Measurements from ENCODE around the gene RUNDC3A.

Gene RUNDC3A

GRCh38 chr17:44267165-44267455, 41.3 kb upstream of the RUNDC3A start:
- no peak overlapping the region for H3K27ac ChIP-seq
- TF ChIP-seq ZFX (IDR thresholded peaks at IDR 0.05; ENCODE audit: borderline replicate concordance) (no peak), CTCF (IDR thresholded peaks at IDR 0.05) (no peak)

- no peak for TF ChIP-seq CTCF (IDR thresholded peaks at IDR 0.05)
- TF ChIP-seq ZFX (IDR thresholded peaks at IDR 0.05; ENCODE audit: borderline replicate concordance): no peak
- H3K27ac ChIP-seq: no peak within 1 kb of the TSS
These were observed 40.4 kb upstream of the RUNDC3A start, which contains the start of gene SLC4A1 for GRCh38 chr17:44267818-44268490. SLC4A1 (minus strand) TSS chr17:44268135; CDS start chr17:44262866, 5,269 bp downstream.

DNA sequence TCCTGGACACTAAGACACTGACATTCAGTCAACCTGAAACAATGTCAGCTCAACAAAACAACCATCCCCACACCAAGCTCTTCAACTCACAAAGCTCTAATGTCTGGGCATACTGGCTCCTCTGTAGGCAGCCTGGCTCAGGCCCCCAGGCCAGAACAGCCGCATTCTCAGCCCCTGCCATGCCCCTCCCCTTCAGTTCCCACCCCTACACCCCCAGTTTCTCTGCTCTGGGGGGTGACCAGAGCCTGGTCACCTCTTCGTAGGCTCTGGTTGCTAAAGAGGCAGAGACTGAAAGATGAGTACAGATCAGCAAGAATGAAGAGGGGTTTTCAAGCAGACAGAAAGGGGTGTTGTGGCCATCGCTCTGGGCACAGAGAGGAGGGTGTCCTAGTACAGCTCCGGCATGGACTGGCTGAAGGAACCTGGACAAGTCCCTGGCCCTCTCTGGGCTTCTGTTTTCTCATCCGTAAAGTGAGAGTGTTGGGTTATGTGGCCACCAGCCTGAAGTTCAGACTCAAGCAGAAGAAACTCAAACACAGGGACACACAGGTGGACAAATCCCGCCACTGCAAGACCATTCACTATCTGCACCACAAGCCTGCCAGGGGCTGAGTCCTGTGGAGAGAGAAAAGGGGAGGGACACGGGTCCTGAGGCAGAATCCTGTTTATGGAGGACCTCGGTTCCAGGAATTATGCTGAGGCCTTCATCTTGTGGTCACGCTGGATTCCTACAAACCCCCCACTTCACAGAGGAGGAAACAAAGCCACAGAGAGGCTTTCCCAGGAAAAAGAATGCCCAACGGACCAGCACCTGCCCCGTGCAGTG, 39.5 kb upstream of the RUNDC3A start:
- no peak overlapping the region for H3K27ac ChIP-seq
- no peak for TF ChIP-seq ZFX (IDR thresholded peaks at IDR 0.05; ENCODE audit: borderline replicate concordance)
- TF ChIP-seq CTCF (IDR thresholded peaks at IDR 0.05): no peak

DNA sequence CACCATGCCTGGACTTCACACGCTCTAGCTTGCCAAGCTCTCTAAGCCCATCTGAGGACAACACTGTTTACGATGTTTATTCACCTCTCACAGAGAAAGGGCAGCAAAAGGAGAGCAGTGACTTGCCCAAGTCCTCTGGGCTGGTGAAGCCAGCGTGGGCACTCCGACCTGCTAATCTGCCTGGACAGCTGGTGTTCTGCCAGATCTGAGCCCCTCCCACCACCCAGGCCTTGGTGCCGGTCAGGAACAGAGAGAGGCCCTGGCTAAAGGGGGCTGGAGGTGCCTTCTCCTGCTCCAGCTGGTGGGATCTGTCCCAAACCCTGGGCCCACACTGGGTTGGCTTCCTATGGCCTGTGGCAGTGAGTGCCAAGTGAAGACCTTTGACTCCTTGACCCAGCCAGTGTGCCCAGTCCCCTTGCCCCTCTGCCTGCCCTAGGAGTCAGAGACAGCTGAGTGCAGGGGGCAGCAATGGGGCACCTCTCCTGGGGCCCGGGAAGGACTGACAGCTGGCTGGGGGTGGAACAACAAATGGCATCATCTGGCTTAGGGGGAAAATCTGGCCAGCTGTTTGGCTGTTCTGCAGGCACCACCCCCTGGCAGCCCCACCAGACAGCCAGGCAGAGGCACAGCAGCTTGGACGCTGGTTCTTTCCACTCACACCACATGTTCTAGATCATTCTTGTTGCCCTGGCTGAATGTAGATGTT, 38.7 kb upstream of the RUNDC3A start:
- TF ChIP-seq CTCF (IDR thresholded peaks at IDR 0.05) (no peak), ZFX (IDR thresholded peaks at IDR 0.05; ENCODE audit: borderline replicate concordance) (no peak)
- H3K27ac ChIP-seq: no peak overlapping the region

GRCh38 chr17:44272321-44272951, 36.0 kb upstream of the RUNDC3A start:
- no peak overlapping the region for H3K27ac ChIP-seq
- TF ChIP-seq CTCF (IDR thresholded peaks at IDR 0.05) (no peak), ZFX (IDR thresholded peaks at IDR 0.05; ENCODE audit: borderline replicate concordance) (no peak)

GRCh38 chr17:44272954-44273353, 35.4 kb upstream of the RUNDC3A start:
- no peak overlapping the region for H3K27ac ChIP-seq
- TF ChIP-seq CTCF (IDR thresholded peaks at IDR 0.05): no peak
- TF ChIP-seq ZFX (IDR thresholded peaks at IDR 0.05; ENCODE audit: borderline replicate concordance): no peak

Data from 22Rv1 (cell line).